ENCODE measurements around the gene TRIO.
A peak's percentile ranks its signal among the peaks of the same experiment; 100 is the strongest.

Gene TRIO

DNA sequence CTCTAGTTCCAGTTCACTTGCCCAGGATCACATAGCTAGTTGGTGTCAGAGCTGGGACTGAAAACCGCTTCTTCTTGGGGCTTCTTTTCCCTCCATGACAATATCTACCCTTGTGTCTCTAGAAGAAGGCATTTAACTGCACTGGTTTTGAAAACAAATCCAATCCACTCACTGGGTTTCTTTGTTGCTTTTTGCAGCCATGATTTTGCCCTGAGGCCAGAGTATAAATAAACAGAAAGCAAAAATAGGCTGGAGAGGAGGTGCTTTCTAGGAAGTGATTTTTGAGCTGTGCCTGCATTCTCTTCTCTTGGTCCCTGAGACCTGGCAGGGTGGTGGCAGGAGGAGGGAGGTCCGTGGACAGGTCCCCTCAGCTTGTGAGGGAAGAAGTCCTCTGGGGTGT, 6.9 kb upstream of the TRIO start:
- no CpG with 5 or more reads among the region's 2 CpGs for WGBS (ENCODE audit: insufficient coverage, insufficient read length)
- DNase-seq (ENCODE audit: low read depth, low spot score), result no peak
- Histone ChIP-seq H3K9me3 (ENCODE audit: control insufficient read depth, insufficient read depth, low read length) (no peaks in the 10 kb centered on the region), H3K27me3 (ENCODE audit: control insufficient read depth, insufficient read depth, low read length) (no peaks in the 10 kb centered on the region), H3K36me3 (ENCODE audit: control insufficient read depth, insufficient read depth, low read length) (no peaks in the 10 kb centered on the region), H3K4me1 (ENCODE audit: control insufficient read depth, insufficient read depth, low read length) (no peaks in the 10 kb centered on the region), H3K27ac (ENCODE audit: low read length) (no peak overlapping the region), H3K4me3 (ENCODE audit: low read length) (no peak overlapping the region)

DNA sequence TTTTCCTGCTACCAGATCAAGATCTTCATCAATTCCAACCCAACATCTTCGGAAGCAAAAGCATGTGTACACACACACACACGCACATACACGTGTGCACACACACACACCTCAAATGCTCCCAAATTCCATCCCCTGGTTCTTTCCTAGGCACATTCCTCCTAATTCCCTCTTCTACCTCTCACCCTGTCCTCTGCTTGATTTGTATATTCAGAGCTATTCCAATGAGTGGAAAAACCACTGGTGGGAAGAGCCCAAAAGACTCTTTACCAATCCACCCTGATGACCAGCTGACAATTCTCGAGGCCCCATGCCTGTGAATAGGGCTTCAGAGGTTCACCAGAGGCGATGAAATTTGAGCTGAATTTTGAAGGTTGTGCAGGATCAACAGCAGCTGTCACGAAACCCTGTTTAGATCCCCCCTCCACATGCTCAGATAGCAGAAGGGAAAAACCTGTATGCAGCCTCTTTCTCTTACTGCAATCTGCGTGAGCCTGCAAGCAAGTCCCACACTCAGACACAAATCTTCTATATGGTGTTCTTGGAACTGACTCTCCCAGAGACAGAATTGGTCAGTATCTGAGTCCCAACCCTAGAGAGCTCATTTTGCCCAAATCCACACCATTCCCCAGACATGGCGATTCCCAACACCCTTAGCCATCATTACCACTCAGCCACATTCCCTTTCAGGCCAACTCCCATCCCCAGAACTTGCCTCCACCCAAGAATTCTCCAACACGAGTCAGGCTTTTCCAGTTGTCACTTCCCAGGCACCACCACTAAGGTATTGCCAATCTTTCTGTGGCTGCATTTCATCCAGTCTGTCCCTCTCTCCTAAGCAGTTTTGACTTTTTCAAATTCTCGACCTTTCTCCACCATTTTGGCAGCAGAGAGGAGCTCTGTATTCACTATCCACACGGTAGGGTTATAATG, 4.3 kb upstream of the TRIO start:
- no peaks in the 10 kb centered on the region for H3K9me3 ChIP-seq (ENCODE audit: control insufficient read depth, insufficient read depth, low read length)
- H3K36me3 ChIP-seq (ENCODE audit: control insufficient read depth, insufficient read depth, low read length), result no peaks in the 10 kb centered on the region; the same call in 1 of the 2 replicates
- H3K4me3 ChIP-seq (ENCODE audit: low read length), result no peak overlapping the region
- WGBS (ENCODE audit: insufficient coverage, insufficient read length), result no CpG with 5 or more reads among the region's 11 CpGs
- no peak overlapping the region for H3K27ac ChIP-seq (ENCODE audit: low read length)
- no peak for DNase-seq (ENCODE audit: low read depth, low spot score)
- no peaks in the 10 kb centered on the region for H3K27me3 ChIP-seq (ENCODE audit: control insufficient read depth, insufficient read depth, low read length)
- 0 out of 2 replicates have a peak, but pooled peaks cover 1% of the 10 kb centered on the region for H3K4me1 ChIP-seq (ENCODE audit: control insufficient read depth, insufficient read depth, low read length)

DNA sequence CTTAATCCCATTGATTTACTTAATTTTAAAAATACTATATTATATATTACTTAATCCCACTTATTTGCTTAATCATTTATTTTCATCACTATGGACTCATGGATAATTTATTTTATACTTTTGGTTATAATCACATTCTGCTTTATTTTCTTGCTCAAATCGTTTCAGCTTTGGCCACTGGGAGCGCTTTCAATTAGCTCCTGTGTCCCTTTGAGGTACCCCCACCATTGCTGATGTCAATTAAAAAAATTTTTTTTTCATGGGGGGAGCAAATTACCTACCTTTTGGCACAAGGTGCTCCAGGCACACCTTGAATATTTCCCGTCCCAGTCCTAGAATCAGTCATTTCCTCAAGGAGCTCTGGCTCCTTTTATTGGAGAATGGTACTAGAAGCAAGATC, 1.4 kb upstream of the TRIO start:
- Histone ChIP-seq H3K27me3 (ENCODE audit: control insufficient read depth, insufficient read depth, low read length) (no peaks in the 10 kb centered on the region), H3K36me3 (ENCODE audit: control insufficient read depth, insufficient read depth, low read length) (no peaks in the 10 kb centered on the region; the same call in 1 of the 2 replicates), H3K4me1 (ENCODE audit: control insufficient read depth, insufficient read depth, low read length) (0 out of 2 replicates have a peak, but pooled peaks cover 4% of the 10 kb centered on the region), H3K4me3 (ENCODE audit: low read length) (no peak overlapping the region), H3K9me3 (ENCODE audit: control insufficient read depth, insufficient read depth, low read length) (no peaks in the 10 kb centered on the region), H3K27ac (ENCODE audit: low read length) (no peak overlapping the region)
- DNase-seq (ENCODE audit: low read depth, low spot score), result no peak
- WGBS (ENCODE audit: insufficient coverage, insufficient read length), result no CpG with 5 or more reads among the region's 3 CpGs

DNA sequence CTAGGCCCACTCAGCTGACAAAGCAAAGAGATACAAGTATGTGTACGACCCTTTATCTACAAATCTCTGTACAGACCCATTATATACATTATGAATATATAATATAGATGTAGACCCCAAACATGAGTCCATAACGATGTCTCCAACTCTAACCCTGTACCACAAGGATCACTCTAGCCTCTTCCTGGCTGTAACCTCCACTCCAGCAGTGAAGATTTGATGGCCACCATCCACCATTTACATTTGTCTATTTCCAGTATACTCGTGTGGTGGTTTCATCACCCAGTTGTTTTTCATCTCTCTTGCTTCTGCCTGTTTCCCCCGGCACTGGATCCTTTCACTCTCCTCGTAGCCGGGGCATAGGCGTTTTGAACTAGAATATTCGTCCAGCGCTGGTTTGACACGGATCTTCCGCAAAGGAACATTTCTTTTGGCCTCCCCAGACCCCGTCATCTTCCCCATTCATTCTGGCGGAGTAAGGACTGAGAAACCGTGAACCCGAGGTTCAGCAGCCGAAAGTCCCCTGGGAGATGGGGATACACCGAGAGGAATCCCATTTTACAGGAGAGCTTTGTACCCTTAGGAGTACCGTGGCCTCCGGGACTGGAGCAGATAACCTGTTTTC, 828 bp upstream of the TRIO start:
- Histone ChIP-seq H3K4me1 (ENCODE audit: control insufficient read depth, insufficient read depth, low read length) (0 out of 2 replicates have a peak, but pooled peaks cover 4% of the 10 kb centered on the region), H3K9me3 (ENCODE audit: control insufficient read depth, insufficient read depth, low read length) (no peaks in the 10 kb centered on the region), H3K27ac (ENCODE audit: low read length) (no peak overlapping the region), H3K36me3 (ENCODE audit: control insufficient read depth, insufficient read depth, low read length) (no peaks in the 10 kb centered on the region; the same call in 1 of the 2 replicates), H3K27me3 (ENCODE audit: control insufficient read depth, insufficient read depth, low read length) (no peaks in the 10 kb centered on the region), H3K4me3 (ENCODE audit: low read length) (peak overlapping the region; percentile 99; the same call in 1 of the 2 replicates)
- no peak for DNase-seq (ENCODE audit: low read depth, low spot score)
- WGBS (ENCODE audit: insufficient coverage, insufficient read length), result no CpG with 5 or more reads among the region's 19 CpGs

DNA sequence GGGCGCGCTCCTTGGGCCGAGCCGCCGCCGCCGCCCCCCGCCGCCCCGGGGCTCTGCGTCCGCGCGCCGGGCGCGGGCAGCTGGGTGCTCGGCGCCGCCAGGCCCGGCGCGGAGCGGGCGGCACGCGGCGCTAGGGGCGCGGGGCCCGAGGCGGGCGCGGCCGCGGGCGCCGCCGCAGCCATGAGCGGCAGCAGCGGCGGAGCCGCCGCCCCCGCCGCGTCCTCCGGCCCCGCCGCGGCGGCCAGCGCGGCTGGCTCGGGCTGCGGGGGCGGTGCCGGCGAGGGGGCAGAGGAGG, 351 bp downstream of the TRIO start:
- H3K9me3 ChIP-seq (ENCODE audit: control insufficient read depth, insufficient read depth, low read length), result no peaks in the 10 kb centered on the region
- H3K4me1 ChIP-seq (ENCODE audit: control insufficient read depth, insufficient read depth, low read length), result peaks cover 5% of the 10 kb centered on the region
- DNase-seq (ENCODE audit: low read depth, low spot score), result no peak
- H3K36me3 ChIP-seq (ENCODE audit: control insufficient read depth, insufficient read depth, low read length), result no peaks in the 10 kb centered on the region; the same call in 1 of the 2 replicates
- peak overlapping the region; percentile 99 for H3K4me3 ChIP-seq (ENCODE audit: low read length)
- WGBS (ENCODE audit: insufficient coverage, insufficient read length), result no CpG with 5 or more reads among the region's 59 CpGs
- no peak overlapping the region for H3K27ac ChIP-seq (ENCODE audit: low read length)
- H3K27me3 ChIP-seq (ENCODE audit: control insufficient read depth, insufficient read depth, low read length), result no peaks in the 10 kb centered on the region

DNA sequence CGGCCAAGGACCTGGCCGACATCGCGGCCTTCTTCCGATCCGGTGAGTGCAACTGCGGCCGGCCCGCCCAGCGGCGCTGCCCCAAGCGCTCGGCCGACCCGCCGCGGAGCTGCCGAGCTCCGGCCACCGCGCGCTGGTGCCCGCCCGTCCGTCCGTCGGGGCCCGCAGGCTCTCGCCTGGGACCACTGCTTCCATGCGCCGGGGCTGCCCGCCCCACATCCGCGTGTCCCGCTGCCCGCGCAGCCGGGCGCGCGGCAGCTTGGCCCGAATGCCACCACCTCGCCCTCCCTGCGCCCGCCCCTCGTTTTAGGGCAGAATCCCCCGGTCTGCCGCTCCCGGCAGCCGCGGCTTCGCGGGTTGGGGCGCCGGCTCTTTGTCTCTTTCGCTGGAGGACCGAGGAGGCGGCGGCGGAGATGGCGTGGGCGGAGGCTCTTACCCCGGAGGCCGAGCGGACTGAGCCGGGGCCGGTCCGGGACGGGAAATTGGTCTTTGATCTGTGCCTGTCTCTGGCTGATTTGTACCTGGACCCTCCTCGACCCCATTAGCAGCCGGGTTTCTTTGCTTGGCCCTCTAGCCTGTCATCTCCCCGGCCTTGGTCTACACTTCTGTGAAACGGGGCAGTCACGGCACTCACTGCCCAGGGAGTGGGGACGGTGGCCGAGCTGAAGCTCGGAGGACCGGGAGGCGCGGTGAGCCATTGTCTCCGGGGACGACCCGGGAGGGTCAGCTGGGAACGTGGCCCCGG, 871 bp downstream of the TRIO start:
- Histone ChIP-seq H3K36me3 (ENCODE audit: control insufficient read depth, insufficient read depth, low read length) (no peaks in the 10 kb centered on the region; the same call in 1 of the 2 replicates), H3K4me3 (ENCODE audit: low read length) (peak overlapping the region; percentile 99), H3K27me3 (ENCODE audit: control insufficient read depth, insufficient read depth, low read length) (no peaks in the 10 kb centered on the region), H3K9me3 (ENCODE audit: control insufficient read depth, insufficient read depth, low read length) (no peaks in the 10 kb centered on the region), H3K4me1 (ENCODE audit: control insufficient read depth, insufficient read depth, low read length) (peaks cover 10% of the 10 kb centered on the region), H3K27ac (ENCODE audit: low read length) (no peak overlapping the region)
- no CpG with 5 or more reads among the region's 85 CpGs for WGBS (ENCODE audit: insufficient coverage, insufficient read length)
- DNase-seq (ENCODE audit: low read depth, low spot score), result no peak

DNA sequence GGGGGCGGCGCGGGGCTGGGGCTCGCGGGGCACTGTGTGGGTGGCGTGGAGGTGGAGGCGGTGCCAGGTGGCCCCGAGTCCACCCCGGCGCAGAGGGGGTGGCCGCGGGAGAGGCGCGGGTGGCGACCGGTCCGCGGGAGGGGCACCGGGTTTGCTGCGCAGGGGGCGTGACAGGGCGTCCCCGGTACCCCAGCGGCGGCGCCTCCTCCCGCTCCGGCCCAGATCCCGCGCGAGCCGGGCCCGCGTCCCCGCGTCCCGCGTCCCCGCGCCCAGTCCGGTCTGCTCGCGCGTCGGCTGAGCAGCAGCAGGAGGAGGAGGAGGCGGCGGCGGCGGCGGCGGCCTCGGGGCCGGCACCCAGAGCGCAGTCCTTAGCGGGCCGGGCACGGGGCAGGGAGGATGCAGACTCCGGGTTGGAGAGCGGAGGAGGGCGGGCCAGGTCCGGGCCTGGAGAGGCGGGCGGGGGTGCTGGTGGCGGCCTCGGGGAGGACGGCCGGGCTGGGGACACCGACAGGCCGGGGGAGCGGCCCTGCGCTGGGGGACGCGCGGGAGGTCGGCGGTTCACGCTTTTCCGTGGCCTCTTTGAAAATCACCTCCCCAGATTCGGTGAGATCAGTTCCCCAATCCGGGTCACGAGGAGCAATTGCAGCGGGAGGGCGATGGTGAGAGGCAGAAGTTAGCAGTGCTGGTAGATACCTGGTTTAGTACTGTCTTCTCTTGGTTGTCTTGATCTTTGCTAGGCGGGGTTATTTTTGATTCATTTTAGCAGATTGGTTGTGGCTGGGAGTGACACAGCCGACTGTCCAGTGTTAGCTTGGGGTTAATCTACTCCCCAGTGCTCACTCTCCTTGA, 1.7 kb downstream of the TRIO start:
- no peak for DNase-seq (ENCODE audit: low read depth, low spot score)
- Histone ChIP-seq H3K27me3 (ENCODE audit: control insufficient read depth, insufficient read depth, low read length) (no peaks in the 10 kb centered on the region), H3K9me3 (ENCODE audit: control insufficient read depth, insufficient read depth, low read length) (no peaks in the 10 kb centered on the region), H3K4me1 (ENCODE audit: control insufficient read depth, insufficient read depth, low read length) (peaks cover 11% of the 10 kb centered on the region), H3K27ac (ENCODE audit: low read length) (no peak overlapping the region), H3K36me3 (ENCODE audit: control insufficient read depth, insufficient read depth, low read length) (no peaks in the 10 kb centered on the region; the same call in 1 of the 2 replicates), H3K4me3 (ENCODE audit: low read length) (peak overlapping the region; percentile 99)
- no CpG with 5 or more reads among the region's 85 CpGs for WGBS (ENCODE audit: insufficient coverage, insufficient read length)

DNA sequence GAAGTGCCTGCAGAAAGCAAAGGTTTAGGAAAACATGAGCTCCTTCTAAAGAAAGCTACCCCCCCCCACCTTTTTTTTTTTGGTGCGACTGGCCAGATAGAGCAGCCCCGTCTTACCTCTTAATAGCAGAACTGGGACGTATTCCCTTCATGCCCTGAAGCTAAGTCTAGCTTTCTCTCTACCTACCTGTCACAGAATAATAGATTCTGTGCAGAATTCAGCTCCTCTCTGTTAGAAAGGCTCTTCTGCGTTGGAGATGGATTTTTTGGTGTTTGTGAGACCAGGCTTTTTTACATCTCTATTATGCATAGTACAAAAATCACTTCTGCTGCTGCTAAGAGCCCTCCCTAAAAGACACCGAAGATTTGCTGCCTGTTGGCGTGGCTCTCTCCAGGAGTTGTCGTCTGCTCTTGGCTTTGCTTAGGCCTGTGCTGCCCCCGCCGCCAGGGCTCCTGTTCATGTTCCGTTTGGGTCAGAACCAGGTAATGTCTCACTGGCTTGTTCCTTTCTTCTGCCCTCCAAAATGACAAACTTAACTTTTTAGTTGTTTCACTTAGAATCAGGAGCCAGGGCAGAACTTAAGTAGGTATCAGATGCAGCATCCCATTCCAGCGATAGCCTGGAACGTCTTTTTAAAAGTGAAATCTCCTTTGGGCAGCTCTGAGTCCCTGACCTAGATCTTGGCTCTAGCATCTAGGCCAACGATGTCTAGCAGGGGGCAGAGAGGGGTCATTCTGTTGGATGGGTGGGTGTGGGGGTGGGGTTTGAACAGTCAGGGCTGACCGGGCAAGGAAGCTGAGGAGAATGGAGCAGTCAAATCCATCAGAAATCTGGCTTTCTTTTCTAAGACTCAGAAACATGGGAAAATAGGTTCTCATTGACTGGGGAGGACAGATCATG, 2.5 kb downstream of the TRIO start:
- peak overlapping the region; percentile 99; the same call in 1 of the 2 replicates for H3K4me3 ChIP-seq (ENCODE audit: low read length)
- no peak overlapping the region for H3K27ac ChIP-seq (ENCODE audit: low read length)
- DNase-seq (ENCODE audit: low read depth, low spot score), result no peak

DNA sequence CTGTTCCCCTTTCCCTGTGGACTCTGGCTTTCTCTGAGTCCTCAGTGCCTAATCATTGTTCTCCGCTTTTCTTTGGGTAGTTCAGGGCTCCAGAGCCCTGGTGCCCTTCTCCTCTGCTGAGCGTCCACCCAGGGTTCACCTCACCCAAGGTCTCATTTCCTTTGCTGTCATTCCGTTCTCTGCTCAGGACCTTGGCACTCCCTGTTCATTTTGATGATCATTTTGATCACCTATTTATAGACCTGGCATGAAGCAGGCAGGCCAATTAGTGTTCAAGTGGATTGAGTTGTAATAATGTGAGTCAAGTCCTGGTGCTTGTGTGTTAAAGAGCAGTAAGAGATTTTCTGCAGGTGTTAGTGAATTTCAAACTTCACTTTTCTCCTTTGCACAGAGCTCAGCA, 3.6 kb downstream of the TRIO start:
- Histone ChIP-seq H3K27me3 (ENCODE audit: control insufficient read depth, insufficient read depth, low read length) (no peaks in the 10 kb centered on the region), H3K4me1 (ENCODE audit: control insufficient read depth, insufficient read depth, low read length) (peaks cover 13% of the 10 kb centered on the region), H3K27ac (ENCODE audit: low read length) (no peak overlapping the region), H3K9me3 (ENCODE audit: control insufficient read depth, insufficient read depth, low read length) (no peaks in the 10 kb centered on the region), H3K4me3 (ENCODE audit: low read length) (no peak overlapping the region), H3K36me3 (ENCODE audit: control insufficient read depth, insufficient read depth, low read length) (no peaks in the 10 kb centered on the region; the same call in 1 of the 2 replicates)
- no CpG with 5 or more reads among the region's 3 CpGs for WGBS (ENCODE audit: insufficient coverage, insufficient read length)
- DNase-seq (ENCODE audit: low read depth, low spot score), result no peak

More for the DNA sequence above, 2.5 kb downstream of the TRIO start:
- Histone ChIP-seq H3K9me3 (ENCODE audit: control insufficient read depth, insufficient read depth, low read length) (no peaks in the 10 kb centered on the region), H3K36me3 (ENCODE audit: control insufficient read depth, insufficient read depth, low read length) (no peaks in the 10 kb centered on the region; the same call in 1 of the 2 replicates), H3K4me1 (ENCODE audit: control insufficient read depth, insufficient read depth, low read length) (peaks cover 13% of the 10 kb centered on the region), H3K27me3 (ENCODE audit: control insufficient read depth, insufficient read depth, low read length) (no peaks in the 10 kb centered on the region)
- no CpG with 5 or more reads among the region's 14 CpGs for WGBS (ENCODE audit: insufficient coverage, insufficient read length)
